Measurements from ENCODE around the gene TWNK. TPM values are rescaled to one million over a fixed set of nuclear protein-coding genes. Genes with fewer than 3 reads are reported as not detected.

Gene TWNK
- total and polyA plus RNA-seq, 2 experiments from 2014 or later: 12.2 to 29.4 TPM

GRCh38 chr10:101000915-101001658 is 13.7 kb downstream of the TWNK start:
- H3K27ac ChIP-seq (ENCODE audit: low read depth): no peak overlapping the region
- peaks cover 20% of the 10 kb centered on the region for H3K4me1 Mint-ChIP-seq
- H3K4me1 ChIP-seq (ENCODE audit: insufficient read depth): peaks cover 26% of the 10 kb centered on the region
- DNase-seq (ENCODE audit: low spot score) (no peak), ATAC-seq (no peak)
- H4K20me1 ChIP-seq (replicated peaks; ENCODE audit: insufficient read depth): 0 out of 2 replicates have a peak, but pooled peaks cover 7% of the 10 kb centered on the region
- no peaks in the 10 kb centered on the region; the same call in 1 of the 2 replicates for H3K36me3 ChIP-seq (ENCODE audit: insufficient read depth)
- no peak for TF ChIP-seq ETS1 (IDR thresholded peaks at IDR 0.05)
- TF ChIP-seq, protein P1, sequence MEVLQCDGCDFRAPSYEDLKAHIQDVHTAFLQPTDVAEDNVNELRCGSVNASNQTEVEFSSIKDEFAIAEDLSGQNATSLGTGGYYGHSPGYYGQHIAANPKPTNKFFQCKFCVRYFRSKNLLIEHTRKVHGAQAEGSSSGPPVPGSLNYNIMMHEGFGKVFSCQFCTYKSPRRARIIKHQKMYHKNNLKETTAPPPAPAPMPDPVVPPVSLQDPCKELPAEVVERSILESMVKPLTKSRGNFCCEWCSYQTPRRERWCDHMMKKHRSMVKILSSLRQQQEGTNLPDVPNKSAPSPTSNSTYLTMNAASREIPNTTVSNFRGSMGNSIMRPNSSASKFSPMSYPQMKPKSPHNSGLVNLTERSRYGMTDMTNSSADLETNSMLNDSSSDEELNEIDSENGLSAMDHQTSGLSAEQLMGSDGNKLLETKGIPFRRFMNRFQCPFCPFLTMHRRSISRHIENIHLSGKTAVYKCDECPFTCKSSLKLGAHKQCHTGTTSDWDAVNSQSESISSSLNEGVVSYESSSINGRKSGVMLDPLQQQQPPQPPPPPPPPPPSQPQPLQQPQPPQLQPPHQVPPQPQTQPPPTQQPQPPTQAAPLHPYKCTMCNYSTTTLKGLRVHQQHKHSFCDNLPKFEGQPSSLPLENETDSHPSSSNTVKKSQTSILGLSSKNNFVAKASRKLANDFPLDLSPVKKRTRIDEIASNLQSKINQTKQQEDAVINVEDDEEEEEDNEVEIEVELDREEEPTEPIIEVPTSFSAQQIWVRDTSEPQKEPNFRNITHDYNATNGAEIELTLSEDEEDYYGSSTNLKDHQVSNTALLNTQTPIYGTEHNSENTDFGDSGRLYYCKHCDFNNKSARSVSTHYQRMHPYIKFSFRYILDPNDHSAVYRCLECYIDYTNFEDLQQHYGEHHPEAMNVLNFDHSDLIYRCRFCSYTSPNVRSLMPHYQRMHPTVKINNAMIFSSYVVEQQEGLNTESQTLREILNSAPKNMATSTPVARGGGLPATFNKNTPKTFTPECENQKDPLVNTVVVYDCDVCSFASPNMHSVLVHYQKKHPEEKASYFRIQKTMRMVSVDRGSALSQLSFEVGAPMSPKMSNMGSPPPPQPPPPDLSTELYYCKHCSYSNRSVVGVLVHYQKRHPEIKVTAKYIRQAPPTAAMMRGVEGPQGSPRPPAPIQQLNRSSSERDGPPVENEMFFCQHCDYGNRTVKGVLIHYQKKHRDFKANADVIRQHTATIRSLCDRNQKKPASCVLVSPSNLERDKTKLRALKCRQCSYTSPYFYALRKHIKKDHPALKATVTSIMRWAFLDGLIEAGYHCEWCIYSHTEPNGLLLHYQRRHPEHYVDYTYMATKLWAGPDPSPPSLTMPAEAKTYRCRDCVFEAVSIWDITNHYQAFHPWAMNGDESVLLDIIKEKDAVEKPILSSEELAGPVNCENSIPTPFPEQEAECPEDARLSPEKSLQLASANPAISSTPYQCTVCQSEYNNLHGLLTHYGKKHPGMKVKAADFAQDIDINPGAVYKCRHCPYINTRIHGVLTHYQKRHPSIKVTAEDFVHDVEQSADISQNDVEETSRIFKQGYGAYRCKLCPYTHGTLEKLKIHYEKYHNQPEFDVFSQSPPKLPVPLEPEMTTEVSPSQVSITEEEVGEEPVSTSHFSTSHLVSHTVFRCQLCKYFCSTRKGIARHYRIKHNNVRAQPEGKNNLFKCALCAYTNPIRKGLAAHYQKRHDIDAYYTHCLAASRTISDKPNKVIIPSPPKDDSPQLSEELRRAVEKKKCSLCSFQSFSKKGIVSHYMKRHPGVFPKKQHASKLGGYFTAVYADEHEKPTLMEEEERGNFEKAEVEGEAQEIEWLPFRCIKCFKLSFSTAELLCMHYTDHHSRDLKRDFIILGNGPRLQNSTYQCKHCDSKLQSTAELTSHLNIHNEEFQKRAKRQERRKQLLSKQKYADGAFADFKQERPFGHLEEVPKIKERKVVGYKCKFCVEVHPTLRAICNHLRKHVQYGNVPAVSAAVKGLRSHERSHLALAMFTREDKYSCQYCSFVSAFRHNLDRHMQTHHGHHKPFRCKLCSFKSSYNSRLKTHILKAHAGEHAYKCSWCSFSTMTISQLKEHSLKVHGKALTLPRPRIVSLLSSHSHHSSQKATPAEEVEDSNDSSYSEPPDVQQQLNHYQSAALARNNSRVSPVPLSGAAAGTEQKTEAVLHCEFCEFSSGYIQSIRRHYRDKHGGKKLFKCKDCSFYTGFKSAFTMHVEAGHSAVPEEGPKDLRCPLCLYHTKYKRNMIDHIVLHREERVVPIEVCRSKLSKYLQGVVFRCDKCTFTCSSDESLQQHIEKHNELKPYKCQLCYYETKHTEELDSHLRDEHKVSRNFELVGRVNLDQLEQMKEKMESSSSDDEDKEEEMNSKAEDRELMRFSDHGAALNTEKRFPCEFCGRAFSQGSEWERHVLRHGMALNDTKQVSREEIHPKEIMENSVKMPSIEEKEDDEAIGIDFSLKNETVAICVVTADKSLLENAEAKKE (CRISPR knock-in tag; IDR thresholded peaks at IDR 0.05): no peak
- no peak for TF ChIP-seq JUNB (IDR thresholded peaks at IDR 0.05; ENCODE audit: unreplicated experiment)
- no peak for TF ChIP-seq ZNF331 (CRISPR knock-in tag; IDR thresholded peaks at IDR 0.05; ENCODE audit: low read depth)
- no peak for TF ChIP-seq EZH2 (IDR thresholded peaks at IDR 0.05; ENCODE audit: low read depth, unreplicated experiment)
- TF ChIP-seq, protein P2, sequence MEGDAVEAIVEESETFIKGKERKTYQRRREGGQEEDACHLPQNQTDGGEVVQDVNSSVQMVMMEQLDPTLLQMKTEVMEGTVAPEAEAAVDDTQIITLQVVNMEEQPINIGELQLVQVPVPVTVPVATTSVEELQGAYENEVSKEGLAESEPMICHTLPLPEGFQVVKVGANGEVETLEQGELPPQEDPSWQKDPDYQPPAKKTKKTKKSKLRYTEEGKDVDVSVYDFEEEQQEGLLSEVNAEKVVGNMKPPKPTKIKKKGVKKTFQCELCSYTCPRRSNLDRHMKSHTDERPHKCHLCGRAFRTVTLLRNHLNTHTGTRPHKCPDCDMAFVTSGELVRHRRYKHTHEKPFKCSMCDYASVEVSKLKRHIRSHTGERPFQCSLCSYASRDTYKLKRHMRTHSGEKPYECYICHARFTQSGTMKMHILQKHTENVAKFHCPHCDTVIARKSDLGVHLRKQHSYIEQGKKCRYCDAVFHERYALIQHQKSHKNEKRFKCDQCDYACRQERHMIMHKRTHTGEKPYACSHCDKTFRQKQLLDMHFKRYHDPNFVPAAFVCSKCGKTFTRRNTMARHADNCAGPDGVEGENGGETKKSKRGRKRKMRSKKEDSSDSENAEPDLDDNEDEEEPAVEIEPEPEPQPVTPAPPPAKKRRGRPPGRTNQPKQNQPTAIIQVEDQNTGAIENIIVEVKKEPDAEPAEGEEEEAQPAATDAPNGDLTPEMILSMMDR (conservative IDR thresholded peaks at IDR 0.05; ENCODE audit: low read depth in 2 of 2): no peak
- no peak for TF ChIP-seq POLR2AphosphoS5 (IDR thresholded peaks at IDR 0.05; ENCODE audit: low read depth)
- no peak for TF ChIP-seq REST (IDR thresholded peaks at IDR 0.05; ENCODE audit: unreplicated experiment)
- TF ChIP-seq EZH2phosphoT487 (IDR thresholded peaks at IDR 0.05; ENCODE audit: unreplicated experiment): no peak
- TF ChIP-seq ZNF114 (CRISPR knock-in tag; IDR thresholded peaks at IDR 0.05): no peak
- no peak for TF ChIP-seq CREB1 (CRISPR knock-in tag; IDR thresholded peaks at IDR 0.05; ENCODE audit: low read depth)
- no peaks in the 10 kb centered on the region for H3K27me3 ChIP-seq (ENCODE audit: insufficient read depth)
- no peak overlapping the region for H2AFZ ChIP-seq
- H3K79me2 ChIP-seq (replicated peaks; ENCODE audit: insufficient read depth): peaks cover 22% of the 10 kb centered on the region
- no peaks in the 10 kb centered on the region; the same call in 2 of the 3 replicates for H3K9me3 Mint-ChIP-seq
- no peaks in the 10 kb centered on the region for H3K9me2 ChIP-seq (ENCODE audit: insufficient read depth)
- peaks cover 34% of the 10 kb centered on the region for H3K36me3 Mint-ChIP-seq (ENCODE audit: low read depth)
- peaks cover 20% of the 10 kb centered on the region for H3F3A ChIP-seq (replicated peaks; ENCODE audit: low read depth)
- peak overlapping the region; percentile 40 for H3K27ac Mint-ChIP-seq
- H3K4me2 ChIP-seq: peak overlapping the region; percentile 92
- peaks cover 20% of the 10 kb centered on the region for H3K27me3 Mint-ChIP-seq (ENCODE audit: insufficient read depth, low read depth, poor library complexity)
- H3K4me3 Mint-ChIP-seq: peak overlapping the region; percentile 96
- peak overlapping the region; percentile 90 for H3K4me3 ChIP-seq

Data from GM23338 (cell line).